Measurements from ENCODE around the gene CALN1. TPM values are rescaled to one million over a fixed set of nuclear protein-coding genes. Genes with fewer than 3 reads are reported as not detected.

Gene CALN1
- total and polyA plus RNA-seq, 2 experiments from 2014 or later: 7.6 to 14.5 TPM

GRCh38 chr7:71826141-71826540, 586.0 kb downstream of the CALN1 start (continued):
- TF ChIP-seq ZNF462 (CRISPR knock-in tag; IDR thresholded peaks at IDR 0.05) (no peak), ZNF114 (CRISPR knock-in tag; IDR thresholded peaks at IDR 0.05) (no peak), EZH2 (IDR thresholded peaks at IDR 0.05; ENCODE audit: low read depth, unreplicated experiment) (no peak), REST (IDR thresholded peaks at IDR 0.05; ENCODE audit: unreplicated experiment) (no peak), POLR2AphosphoS5 (IDR thresholded peaks at IDR 0.05; ENCODE audit: low read depth) (no peak), JUNB (IDR thresholded peaks at IDR 0.05; ENCODE audit: unreplicated experiment) (no peak), NANOG (IDR thresholded peaks at IDR 0.05; ENCODE audit: borderline replicate concordance) (no peak), EZH2phosphoT487 (IDR thresholded peaks at IDR 0.05; ENCODE audit: unreplicated experiment) (no peak)

All from GM23338 (cell line).